22Rv1 (cell line): Measurements from ENCODE around the gene PTPRC.

Source experiments
- ZFX ChIP-seq: fragments of 450-650 bp; IDR thresholded peaks from 2 replicates; pipeline ENCODE4 v1.6.1; 2017; ENCODE audit warnings: antibody characterized with exemption, borderline replicate concordance
- TF ChIP-seq, protein P1 (sequence below): fragments of 450-650 bp; IDR thresholded peaks from 2 replicates; pipeline ENCODE4 v1.5.1; 2017; ENCODE audit warnings: mild to moderate bottlenecking

DNA sequence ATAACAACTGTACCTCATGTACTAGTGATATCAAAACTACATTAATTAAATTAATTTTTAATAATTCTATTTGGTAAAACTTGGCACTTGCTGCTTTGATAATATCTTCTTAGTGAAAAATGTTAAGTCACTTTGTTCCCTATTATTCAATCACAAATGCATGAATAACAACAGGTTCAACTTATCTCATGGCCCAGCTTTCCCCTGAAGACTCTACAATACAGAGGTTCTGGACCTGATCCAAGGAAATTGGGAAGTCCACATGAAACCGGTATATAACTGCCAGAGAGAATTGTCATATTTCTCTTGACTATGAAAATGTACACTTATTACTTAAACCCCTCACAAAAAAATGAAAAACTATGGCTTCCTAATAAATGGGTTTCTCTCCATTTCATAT is 33.9 kb upstream of the PTPRC start:
- TF ChIP-seq, protein P1, sequence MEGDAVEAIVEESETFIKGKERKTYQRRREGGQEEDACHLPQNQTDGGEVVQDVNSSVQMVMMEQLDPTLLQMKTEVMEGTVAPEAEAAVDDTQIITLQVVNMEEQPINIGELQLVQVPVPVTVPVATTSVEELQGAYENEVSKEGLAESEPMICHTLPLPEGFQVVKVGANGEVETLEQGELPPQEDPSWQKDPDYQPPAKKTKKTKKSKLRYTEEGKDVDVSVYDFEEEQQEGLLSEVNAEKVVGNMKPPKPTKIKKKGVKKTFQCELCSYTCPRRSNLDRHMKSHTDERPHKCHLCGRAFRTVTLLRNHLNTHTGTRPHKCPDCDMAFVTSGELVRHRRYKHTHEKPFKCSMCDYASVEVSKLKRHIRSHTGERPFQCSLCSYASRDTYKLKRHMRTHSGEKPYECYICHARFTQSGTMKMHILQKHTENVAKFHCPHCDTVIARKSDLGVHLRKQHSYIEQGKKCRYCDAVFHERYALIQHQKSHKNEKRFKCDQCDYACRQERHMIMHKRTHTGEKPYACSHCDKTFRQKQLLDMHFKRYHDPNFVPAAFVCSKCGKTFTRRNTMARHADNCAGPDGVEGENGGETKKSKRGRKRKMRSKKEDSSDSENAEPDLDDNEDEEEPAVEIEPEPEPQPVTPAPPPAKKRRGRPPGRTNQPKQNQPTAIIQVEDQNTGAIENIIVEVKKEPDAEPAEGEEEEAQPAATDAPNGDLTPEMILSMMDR: no peak
- TF ChIP-seq ZFX: no peak
